ENCODE measurements around the gene ZRANB1. TPM values are rescaled to one million over a fixed set of nuclear protein-coding genes. Genes with fewer than 3 reads are reported as not detected.

ZRANB1 gene
- total RNA-seq, 1 donor from 2014 or later, result 15.0 TPM

DNA sequence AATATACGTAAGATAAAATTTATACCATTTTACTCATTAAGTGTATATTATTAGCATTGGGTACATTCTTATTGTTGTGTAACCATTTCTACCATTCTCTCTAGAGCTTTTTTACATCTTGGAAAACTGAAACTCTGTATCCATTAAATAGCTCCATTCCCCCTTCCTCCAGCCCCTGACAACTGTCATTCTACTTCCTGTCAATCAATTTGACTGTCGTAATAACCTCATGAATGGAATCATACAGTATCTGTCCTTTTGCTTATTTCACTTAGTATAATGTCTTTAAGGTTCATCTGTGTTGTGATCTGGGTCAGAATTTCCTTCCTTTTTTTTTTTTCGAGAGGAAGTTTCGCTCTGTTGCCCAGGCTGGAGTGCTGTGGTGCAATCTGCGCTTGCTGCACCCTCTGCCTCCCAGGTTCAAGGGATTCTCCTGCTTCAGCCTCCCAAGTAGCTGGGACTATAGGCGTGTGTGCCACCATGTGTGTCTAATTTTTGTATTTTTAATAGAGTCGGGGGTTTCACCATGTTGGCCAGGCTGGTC is 15.6 kb downstream of the ZRANB1 start:
- DNase-seq (ENCODE audit: low read depth), result no peak
- no peaks in the 10 kb centered on the region for H3K36me3 ChIP-seq (ENCODE audit: control insufficient read depth, insufficient read depth, low read length)
- H3K4me3 ChIP-seq (ENCODE audit: low read depth, low read length), result no peak overlapping the region
- H3K27me3 ChIP-seq (ENCODE audit: control insufficient read depth, insufficient read depth, low read length), result no peaks in the 10 kb centered on the region
- TF ChIP-seq, protein P1, sequence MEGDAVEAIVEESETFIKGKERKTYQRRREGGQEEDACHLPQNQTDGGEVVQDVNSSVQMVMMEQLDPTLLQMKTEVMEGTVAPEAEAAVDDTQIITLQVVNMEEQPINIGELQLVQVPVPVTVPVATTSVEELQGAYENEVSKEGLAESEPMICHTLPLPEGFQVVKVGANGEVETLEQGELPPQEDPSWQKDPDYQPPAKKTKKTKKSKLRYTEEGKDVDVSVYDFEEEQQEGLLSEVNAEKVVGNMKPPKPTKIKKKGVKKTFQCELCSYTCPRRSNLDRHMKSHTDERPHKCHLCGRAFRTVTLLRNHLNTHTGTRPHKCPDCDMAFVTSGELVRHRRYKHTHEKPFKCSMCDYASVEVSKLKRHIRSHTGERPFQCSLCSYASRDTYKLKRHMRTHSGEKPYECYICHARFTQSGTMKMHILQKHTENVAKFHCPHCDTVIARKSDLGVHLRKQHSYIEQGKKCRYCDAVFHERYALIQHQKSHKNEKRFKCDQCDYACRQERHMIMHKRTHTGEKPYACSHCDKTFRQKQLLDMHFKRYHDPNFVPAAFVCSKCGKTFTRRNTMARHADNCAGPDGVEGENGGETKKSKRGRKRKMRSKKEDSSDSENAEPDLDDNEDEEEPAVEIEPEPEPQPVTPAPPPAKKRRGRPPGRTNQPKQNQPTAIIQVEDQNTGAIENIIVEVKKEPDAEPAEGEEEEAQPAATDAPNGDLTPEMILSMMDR (IDR thresholded peaks at IDR 0.05; ENCODE audit: insufficient read depth, low read length, poor library complexity, severe bottlenecking), result no peak

DNA sequence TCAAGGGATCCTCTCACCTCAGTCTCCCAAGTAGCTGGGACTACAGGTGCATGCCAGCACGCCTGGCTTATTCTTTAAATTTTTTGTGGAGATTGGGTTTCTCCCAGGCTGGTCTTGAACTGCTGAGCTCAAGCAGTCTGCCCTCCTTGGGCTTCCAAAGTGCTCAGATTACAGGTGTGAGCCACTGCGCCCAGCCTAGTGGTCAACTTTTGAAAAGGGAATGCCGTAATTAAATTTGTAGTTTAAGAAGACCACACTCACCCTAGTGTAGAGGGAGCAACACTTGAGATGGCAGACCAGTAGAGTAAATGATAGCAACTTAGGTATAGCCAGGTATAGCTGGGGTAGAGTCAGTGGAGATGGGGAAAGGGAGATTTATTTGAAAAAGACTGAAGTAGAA is 17.6 kb downstream of the ZRANB1 start:
- DNase-seq (ENCODE audit: low read depth), result no peak
- TF ChIP-seq, protein P1 (IDR thresholded peaks at IDR 0.05; ENCODE audit: insufficient read depth, low read length, poor library complexity, severe bottlenecking), result no peak
- no peaks in the 10 kb centered on the region for H3K27me3 ChIP-seq (ENCODE audit: control insufficient read depth, insufficient read depth, low read length)
- H3K4me3 ChIP-seq (ENCODE audit: low read depth, low read length), result no peak overlapping the region
- H3K36me3 ChIP-seq (ENCODE audit: control insufficient read depth, insufficient read depth, low read length), result no peaks in the 10 kb centered on the region

GRCh38 chr10:124961248-124961570 is 19.3 kb downstream of the ZRANB1 start:
- no peaks in the 10 kb centered on the region for H3K36me3 ChIP-seq (ENCODE audit: control insufficient read depth, insufficient read depth, low read length)
- TF ChIP-seq, protein P1 (IDR thresholded peaks at IDR 0.05; ENCODE audit: insufficient read depth, low read length, poor library complexity, severe bottlenecking), result no peak
- no peaks in the 10 kb centered on the region for H3K27me3 ChIP-seq (ENCODE audit: control insufficient read depth, insufficient read depth, low read length)
- no peak overlapping the region for H3K4me3 ChIP-seq (ENCODE audit: low read depth, low read length)
- DNase-seq (ENCODE audit: low read depth), result no peak

- TF ChIP-seq, protein P1 (IDR thresholded peaks at IDR 0.05; ENCODE audit: insufficient read depth, low read length, poor library complexity, severe bottlenecking), result no peak
- no peaks in the 10 kb centered on the region for H3K27me3 ChIP-seq (ENCODE audit: control insufficient read depth, insufficient read depth, low read length)
- no peak for DNase-seq (ENCODE audit: low read depth)
- no peak overlapping the region for H3K4me3 ChIP-seq (ENCODE audit: low read depth, low read length)
- no peaks in the 10 kb centered on the region for H3K36me3 ChIP-seq (ENCODE audit: control insufficient read depth, insufficient read depth, low read length)
Observed at GRCh38 chr10:124962421-124962820, 20.5 kb downstream of the ZRANB1 start.

- DNase-seq (ENCODE audit: low read depth), result no peak
- H3K36me3 ChIP-seq (ENCODE audit: control insufficient read depth, insufficient read depth, low read length), result no peaks in the 10 kb centered on the region
- H3K4me3 ChIP-seq (ENCODE audit: low read depth, low read length), result no peak overlapping the region
- TF ChIP-seq, protein P1 (IDR thresholded peaks at IDR 0.05; ENCODE audit: insufficient read depth, low read length, poor library complexity, severe bottlenecking), result no peak
- no peaks in the 10 kb centered on the region for H3K27me3 ChIP-seq (ENCODE audit: control insufficient read depth, insufficient read depth, low read length)
Observed at GRCh38 chr10:124963866-124964720, 22.2 kb downstream of the ZRANB1 start.
